Esophagus muscularis mucosa (tissue), 4 donors: ENCODE measurements around the gene NTM.
"Not testable (repeated sequence)": the region's sequence is repeated elsewhere in the genome, so short reads cannot be mapped to it uniquely, and the experiment has no call there.

ENCODE experiments used
- CTCF ChIP-seq, 3 experiments: fragments of 200-600 bp in 2 of 3; fragments of 450-650 bp in 1 of 3; sonication (generic) in 2 of 3; IDR thresholded peaks; one replicate each; pipeline ENCODE4 v1.5.1; 2017 to 2019; ENCODE audit warnings: antibody characterized with exemption in 3 of 3, mild to moderate bottlenecking in 2 of 3, moderate library complexity in 1 of 3
- EP300 ChIP-seq: sonication (generic); formaldehyde crosslinking; IDR thresholded peaks from one replicate; pipeline ENCODE4 v1.6.1; 2017; ENCODE audit warnings: antibody characterized with exemption
- POLR2A ChIP-seq: fragments of 450-650 bp; IDR thresholded peaks from one replicate; pipeline ENCODE4 v1.6.1; 2017; ENCODE audit warnings: antibody characterized with exemption, moderate library complexity, mild to moderate bottlenecking, low read depth
- POLR2AphosphoS5 ChIP-seq, 2 donors: sonication (generic); formaldehyde crosslinking; IDR thresholded peaks; one replicate each; pipeline ENCODE4 v1.6.1; 2017; ENCODE audit warnings: antibody characterized with exemption in 2 of 2

- TF ChIP-seq CTCF (IDR thresholded peaks at IDR 0.05): peak; percentile 41 to 51 (median 45)
- TF ChIP-seq EP300; POLR2A; POLR2AphosphoS5 (IDR thresholded peaks at IDR 0.05): not testable (repeated sequence)
Measured at GRCh38 chr11:131911388-131912032, 541.1 kb downstream of the NTM start.
